ENCODE measurements around the gene CLIP2. TPM values are rescaled to one million over a fixed set of nuclear protein-coding genes. Genes with fewer than 3 reads are reported as not detected.
A peak's percentile ranks its signal among the peaks of the same experiment; 100 is the strongest.
"Not testable (repeated sequence)": the region's sequence is repeated elsewhere in the genome, so short reads cannot be mapped to it uniquely, and the experiment has no call there.

Gene CLIP2
- total RNA-seq, 2 experiments from 2014 or later, result 0.72 to 0.89 TPM

GRCh38 chr7:74411571-74411970, 122.4 kb downstream of the CLIP2 start:
- DNase-seq; H3K9me3 Mint-ChIP-seq; POLR2A ChIA-PET; H3K4me3 Mint-ChIP-seq; H3K36me3 Mint-ChIP-seq (ENCODE audit: low read depth); H3K27me3 Mint-ChIP-seq; H3K27ac Mint-ChIP-seq; H3K4me1 Mint-ChIP-seq: not testable (repeated sequence)
- CTCF ChIA-PET, result interaction anchor here (0.6 to 2.4 kb wide), 4 partner anchors 9 to 1978 kb away, joined by 3 to 11 read pairs (median 4); no protein-coding TSS in a partner anchor

DNA sequence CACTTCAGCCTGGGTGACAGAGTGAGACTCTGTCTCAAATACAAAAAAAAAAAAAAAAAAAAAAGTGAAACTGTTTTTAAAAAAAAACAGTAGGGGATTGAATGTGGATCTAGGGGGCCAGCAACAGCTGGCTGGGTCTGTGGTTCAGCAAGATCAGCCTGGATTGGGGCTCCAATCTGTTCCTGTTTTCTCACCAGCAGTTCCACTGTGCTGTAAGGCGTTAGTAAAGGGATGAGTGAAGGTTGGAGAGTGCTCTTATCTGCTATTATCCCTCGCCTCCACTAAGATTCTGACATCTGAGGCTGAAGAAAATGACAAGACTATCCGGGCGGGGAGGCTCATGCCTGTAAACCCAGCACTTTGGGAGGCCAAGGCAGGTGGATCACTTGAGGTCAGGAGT, 122.8 kb downstream of the CLIP2 start:
- Mint-ChIP-seq H3K4me3 (no peak overlapping the region), H3K27ac (no peak overlapping the region), H3K27me3 (no peaks in the 10 kb centered on the region), H3K9me3 (no peaks in the 10 kb centered on the region), H3K36me3 (ENCODE audit: low read depth) (no peaks in the 10 kb centered on the region), H3K4me1 (no peaks in the 10 kb centered on the region)
- CTCF ChIA-PET, result interaction anchor here (0.6 to 2.4 kb wide), 3 partner anchors 11 to 1978 kb away, joined by 3 to 11 read pairs (median 5); no protein-coding TSS in a partner anchor
- no peak for DNase-seq
- POLR2A ChIA-PET, result no interaction called here

- CTCF ChIA-PET, result interaction anchor here (1.3 to 2.4 kb wide), 2 partner anchors 11 to 206 kb away, joined by 5 to 11 read pairs; no protein-coding TSS in a partner anchor
- POLR2A ChIA-PET, result no interaction called here
- no peak for DNase-seq
- H3K4me1 Mint-ChIP-seq, result no peaks in the 10 kb centered on the region
- no peak overlapping the region for H3K4me3 Mint-ChIP-seq
- H3K27ac Mint-ChIP-seq, result no peak overlapping the region
- no peaks in the 10 kb centered on the region for H3K27me3 Mint-ChIP-seq
- no peaks in the 10 kb centered on the region for H3K36me3 Mint-ChIP-seq (ENCODE audit: low read depth)
- H3K9me3 Mint-ChIP-seq, result no peaks in the 10 kb centered on the region
Measured at GRCh38 chr7:74412603-74413002, 123.4 kb downstream of the CLIP2 start.

DNA sequence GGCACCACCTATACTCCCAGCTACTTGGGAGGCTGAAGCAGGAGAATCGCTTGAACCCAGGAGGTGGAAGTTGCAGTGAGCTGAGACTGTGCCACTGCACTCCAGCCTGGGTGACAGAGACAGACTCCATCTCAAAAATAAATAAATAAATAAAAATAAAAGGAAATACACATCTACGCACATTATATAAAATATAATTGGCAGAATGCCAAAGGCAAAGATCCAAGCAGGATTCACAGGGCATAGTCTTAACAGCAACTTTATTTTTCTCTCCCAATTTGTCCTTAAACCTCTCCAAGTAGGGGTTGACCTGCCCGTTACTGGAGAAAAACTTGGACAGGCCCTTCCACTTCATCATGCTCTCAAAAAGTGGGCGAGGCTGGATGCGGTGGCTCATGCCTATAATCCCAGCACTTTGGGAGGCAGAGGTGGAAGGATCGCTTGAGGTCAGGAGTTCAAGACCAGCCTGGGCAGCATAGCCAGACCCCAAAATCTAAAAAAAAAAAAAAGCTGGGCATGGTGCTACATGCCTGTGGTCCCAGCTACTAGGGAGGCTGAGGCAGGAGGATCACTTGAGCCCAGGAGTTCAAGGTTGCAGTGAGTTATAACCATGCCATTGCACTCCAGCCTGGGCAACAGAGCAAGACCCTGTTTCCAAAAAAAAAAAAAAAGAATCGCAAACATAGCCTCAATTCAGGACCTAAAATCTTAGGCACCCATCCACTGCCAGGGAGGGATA, 125.6 kb downstream of the CLIP2 start:
- H3K36me3 Mint-ChIP-seq (ENCODE audit: low read depth); DNase-seq; POLR2A ChIA-PET; CTCF ChIA-PET; H3K9me3 Mint-ChIP-seq; H3K4me1 Mint-ChIP-seq; H3K4me3 Mint-ChIP-seq; H3K27ac Mint-ChIP-seq; H3K27me3 Mint-ChIP-seq: not testable (repeated sequence)

GRCh38 chr7:74417419-74417971, 128.3 kb downstream of the CLIP2 start:
- no peaks in the 10 kb centered on the region for H3K9me3 Mint-ChIP-seq
- no peaks in the 10 kb centered on the region for H3K4me1 Mint-ChIP-seq
- H3K36me3 Mint-ChIP-seq (ENCODE audit: low read depth), result no peaks in the 10 kb centered on the region
- no peak overlapping the region for H3K4me3 Mint-ChIP-seq
- no peak overlapping the region for H3K27ac Mint-ChIP-seq
- POLR2A ChIA-PET, result no interaction called here
- DNase-seq, result peak; percentile 57
- CTCF ChIA-PET, result interaction anchor here (0.5 to 2.4 kb wide), 11 partner anchors 10 to 240 kb away, joined by 3 to 12 read pairs (median 3); partner anchors contain the start of gene GTF2I
- H3K27me3 Mint-ChIP-seq, result peaks cover 3% of the 10 kb centered on the region

- Mint-ChIP-seq H3K27ac (no peak overlapping the region), H3K36me3 (ENCODE audit: low read depth) (no peaks in the 10 kb centered on the region), H3K4me3 (no peak overlapping the region), H3K27me3 (peaks cover 3% of the 10 kb centered on the region), H3K9me3 (no peaks in the 10 kb centered on the region), H3K4me1 (no peaks in the 10 kb centered on the region)
- no peak for DNase-seq
- ChIA-PET POLR2A (interaction anchor here (0.6 kb wide), 1 partner anchor 195 kb away, joined by 3 read pairs; no protein-coding TSS in a partner anchor), CTCF (interaction anchor here (0.6 to 2.4 kb wide), 10 partner anchors 10 to 152 kb away, joined by 3 to 12 read pairs (median 3); no protein-coding TSS in a partner anchor)
Measured at GRCh38 chr7:74418076-74418475, 128.9 kb downstream of the CLIP2 start.

DNA sequence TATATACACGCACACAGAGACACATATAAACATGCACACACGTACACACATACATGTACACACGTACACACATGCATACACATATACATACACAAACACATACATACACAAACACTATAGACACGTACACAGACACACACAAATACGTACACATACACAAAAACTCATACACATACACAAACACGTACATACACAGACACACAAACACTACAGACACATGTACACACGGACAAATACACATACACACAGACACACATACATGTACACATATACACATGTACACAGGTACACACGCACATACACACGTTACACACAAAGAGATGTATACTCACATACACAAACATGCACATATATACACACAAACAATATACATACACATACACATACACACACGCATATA, 129.3 kb downstream of the CLIP2 start:
- ChIA-PET CTCF (interaction anchor here (0.9 to 2.4 kb wide), 6 partner anchors 9 to 151 kb away, joined by 3 to 12 read pairs (median 4); no protein-coding TSS in a partner anchor), POLR2A (interaction anchor here (0.6 kb wide), 1 partner anchor 194 kb away, joined by 3 read pairs; no protein-coding TSS in a partner anchor)
- Mint-ChIP-seq H3K4me1 (no peaks in the 10 kb centered on the region), H3K36me3 (ENCODE audit: low read depth) (no peaks in the 10 kb centered on the region), H3K9me3 (no peaks in the 10 kb centered on the region), H3K27ac (no peak overlapping the region), H3K4me3 (no peak overlapping the region), H3K27me3 (peaks cover 3% of the 10 kb centered on the region)
- DNase-seq, result no peak

DNA sequence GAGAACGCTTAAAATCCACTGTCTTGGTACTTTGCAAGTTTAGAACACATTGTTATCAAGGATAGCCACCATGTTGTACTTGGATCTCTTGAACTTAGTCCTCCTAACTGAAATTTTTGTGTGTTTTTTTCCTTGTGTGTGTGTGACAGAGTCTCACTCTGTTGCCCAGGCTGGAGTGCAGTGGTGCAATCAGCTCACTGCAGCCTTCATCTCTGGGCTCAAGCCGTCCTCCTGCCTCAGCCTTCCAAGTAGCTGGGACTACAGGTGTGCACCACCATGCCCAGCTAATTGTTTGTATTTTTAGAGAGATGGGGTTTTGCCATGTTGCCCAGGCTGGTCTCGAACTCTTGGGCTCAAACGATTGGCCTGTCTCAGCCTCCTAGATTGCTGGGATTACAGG, 130.0 kb downstream of the CLIP2 start:
- H3K27ac Mint-ChIP-seq; POLR2A ChIA-PET; DNase-seq; H3K9me3 Mint-ChIP-seq; H3K4me1 Mint-ChIP-seq; H3K4me3 Mint-ChIP-seq; H3K36me3 Mint-ChIP-seq (ENCODE audit: low read depth); H3K27me3 Mint-ChIP-seq: not testable (repeated sequence)
- CTCF ChIA-PET, result interaction anchor here (1.4 to 2.4 kb wide), 2 partner anchors 8 to 18 kb away, joined by 4 to 12 read pairs; no protein-coding TSS in a partner anchor

GRCh38 chr7:74420006-74420405, 130.8 kb downstream of the CLIP2 start:
- Mint-ChIP-seq H3K4me3 (no peak overlapping the region), H3K27ac (no peak overlapping the region), H3K4me1 (no peaks in the 10 kb centered on the region), H3K27me3 (peaks cover 3% of the 10 kb centered on the region), H3K36me3 (ENCODE audit: low read depth) (no peaks in the 10 kb centered on the region), H3K9me3 (no peaks in the 10 kb centered on the region)
- DNase-seq, result no peak
- CTCF ChIA-PET, result interaction anchor here (1.3 to 1.4 kb wide), 2 partner anchors 10 to 19 kb away, joined by 4 to 5 read pairs; no protein-coding TSS in a partner anchor
- POLR2A ChIA-PET, result no interaction called here

- CTCF ChIA-PET, result no interaction called here
Measured at GRCh38 chr7:74424291-74424880, 135.2 kb downstream of the CLIP2 start.

GRCh38 chr7:74428023-74428422, 138.8 kb downstream of the CLIP2 start:
- H3K9me3 Mint-ChIP-seq, result no peaks in the 10 kb centered on the region
- no peak overlapping the region for H3K27ac Mint-ChIP-seq
- H3K36me3 Mint-ChIP-seq (ENCODE audit: low read depth), result no peaks in the 10 kb centered on the region
- no peaks in the 10 kb centered on the region for H3K27me3 Mint-ChIP-seq
- no peak overlapping the region for H3K4me3 Mint-ChIP-seq
- DNase-seq, result no peak
- no peaks in the 10 kb centered on the region for H3K4me1 Mint-ChIP-seq
- CTCF ChIA-PET, result interaction anchor here (0.6 to 2.9 kb wide), 5 partner anchors 10 to 660 kb away, joined by 3 to 12 read pairs (median 3); no protein-coding TSS in a partner anchor
- POLR2A ChIA-PET, result no interaction called here

More at GRCh38 chr7:74424291-74424880, 135.2 kb downstream of the CLIP2 start:
- no peak overlapping the region for H3K4me3 Mint-ChIP-seq
- POLR2A ChIA-PET, result no interaction called here
- DNase-seq, result no peak
- H3K27ac Mint-ChIP-seq, result no peak overlapping the region
- H3K36me3 Mint-ChIP-seq (ENCODE audit: low read depth), result no peaks in the 10 kb centered on the region
- H3K9me3 Mint-ChIP-seq, result no peaks in the 10 kb centered on the region
- H3K4me1 Mint-ChIP-seq, result no peaks in the 10 kb centered on the region
- H3K27me3 Mint-ChIP-seq, result peaks cover 3% of the 10 kb centered on the region

DNA sequence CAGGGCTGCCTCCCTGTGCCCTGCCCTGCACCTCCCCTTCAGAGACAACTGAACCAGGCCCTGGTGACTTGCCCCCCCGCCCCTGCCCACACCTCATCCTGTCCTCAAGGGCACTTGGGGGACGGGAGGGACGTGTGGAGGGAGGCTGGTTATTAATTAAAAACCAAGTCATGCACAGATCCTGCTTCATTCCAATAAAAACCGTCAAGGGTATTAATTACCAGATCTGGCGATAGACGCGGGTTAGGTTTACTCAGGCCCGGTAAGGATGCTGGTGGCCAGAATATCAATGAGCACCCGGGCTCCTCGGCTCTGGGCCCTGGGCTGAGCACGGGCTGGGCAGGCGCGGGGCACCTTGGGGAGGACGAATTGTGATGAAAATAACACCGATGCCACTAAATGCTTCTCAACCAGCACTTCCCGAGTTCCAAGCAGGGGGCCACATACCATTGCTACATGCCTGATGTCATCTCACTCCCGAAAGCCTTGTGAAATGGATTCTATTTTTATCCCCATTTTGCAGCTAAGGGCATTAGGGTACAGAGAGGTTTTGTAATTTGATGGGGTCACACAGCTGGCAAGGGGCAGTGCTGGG, 140.0 kb downstream of the CLIP2 start:
- Mint-ChIP-seq H3K27ac (no peak overlapping the region), H3K4me3 (no peak overlapping the region), H3K36me3 (ENCODE audit: low read depth) (no peaks in the 10 kb centered on the region), H3K9me3 (no peaks in the 10 kb centered on the region), H3K4me1 (no peaks in the 10 kb centered on the region), H3K27me3 (no peaks in the 10 kb centered on the region)
- POLR2A ChIA-PET, result no interaction called here
- DNase-seq, result no peak
- CTCF ChIA-PET, result interaction anchor here (2.1 to 2.9 kb wide), 2 partner anchors 11 to 28 kb away, joined by 6 to 12 read pairs; no protein-coding TSS in a partner anchor
